ENCODE data around the gene DPM1. TPM values are rescaled to one million over a fixed set of nuclear protein-coding genes. Genes with fewer than 3 reads are reported as not detected.
A peak's percentile ranks its signal among the peaks of the same experiment; 100 is the strongest.

The DPM1 gene
- total RNA-seq, 2 donors from 2014 or later: 43.6 to 75.3 TPM

- H3K27me3 ChIP-seq (replicated peaks; ENCODE audit: insufficient read depth): no peaks in the 10 kb centered on the region
- ATAC-seq (ENCODE audit: insufficient number of reproducible peaks, low FRiP score, low read depth) (no peak), DNase-seq (ENCODE audit: low spot score) (no peak)
- peak overlapping the region; percentile 82 for H3K4me3 ChIP-seq
- peak overlapping the region; percentile 93 for H3K27ac ChIP-seq
- no peak for TF ChIP-seq CTCF (IDR thresholded peaks at IDR 0.05)
- peaks cover 38 to 46% of the 10 kb centered on the region in 2 donors for H3K4me1 ChIP-seq (ENCODE audit: control insufficient read depth in 1 of 2, low read depth in 2 of 2)
- no peaks in the 10 kb centered on the region for H3K9me3 ChIP-seq
- H3K36me3 ChIP-seq: peaks cover 12% of the 10 kb centered on the region
These were observed 1.1 kb downstream of the DPM1 start for GRCh38 chr20:50957276-50957675.

GRCh38 chr20:50953821-50954220, 4.5 kb downstream of the DPM1 start:
- Histone ChIP-seq H3K27ac (no peak overlapping the region), H3K9me3 (no peaks in the 10 kb centered on the region), H3K4me1 (ENCODE audit: control insufficient read depth in 1 of 2, low read depth in 2 of 2) (peaks cover 20 to 26% of the 10 kb centered on the region in 2 donors), H3K36me3 (peaks cover 23% of the 10 kb centered on the region), H3K27me3 (replicated peaks; ENCODE audit: insufficient read depth) (no peaks in the 10 kb centered on the region), H3K4me3 (no peak overlapping the region)
- TF ChIP-seq CTCF (IDR thresholded peaks at IDR 0.05): no peak
- no peak for DNase-seq (ENCODE audit: low spot score)
- ATAC-seq (ENCODE audit: insufficient number of reproducible peaks, low FRiP score, low read depth): no peak

- H3K27ac ChIP-seq: no peak overlapping the region
- no peak overlapping the region for H3K4me3 ChIP-seq
- H3K4me1 ChIP-seq (ENCODE audit: control insufficient read depth in 1 of 2, low read depth in 2 of 2): peaks cover 20 to 26% of the 10 kb centered on the region in 2 donors
- no peak for TF ChIP-seq CTCF (IDR thresholded peaks at IDR 0.05)
- no peaks in the 10 kb centered on the region for H3K9me3 ChIP-seq
- DNase-seq (ENCODE audit: low spot score) (no peak), ATAC-seq (ENCODE audit: insufficient number of reproducible peaks, low FRiP score, low read depth) (no peak)
- H3K27me3 ChIP-seq (replicated peaks; ENCODE audit: insufficient read depth): no peaks in the 10 kb centered on the region
- H3K36me3 ChIP-seq: peaks cover 29% of the 10 kb centered on the region
These were observed 5.1 kb downstream of the DPM1 start for GRCh38 chr20:50953196-50953595.

- DNase-seq (ENCODE audit: low spot score) (no peak), ATAC-seq (ENCODE audit: insufficient number of reproducible peaks, low FRiP score, low read depth) (no peak)
- Histone ChIP-seq H3K4me3 (no peak overlapping the region), H3K4me1 (ENCODE audit: control insufficient read depth in 1 of 2, low read depth in 2 of 2) (no peaks in the 10 kb centered on the region), H3K27ac (no peak overlapping the region), H3K27me3 (replicated peaks; ENCODE audit: insufficient read depth) (no peaks in the 10 kb centered on the region), H3K36me3 (peaks cover 70% of the 10 kb centered on the region), H3K9me3 (no peaks in the 10 kb centered on the region)
- TF ChIP-seq CTCF (IDR thresholded peaks at IDR 0.05): no peak
These were observed 10.1 kb downstream of the DPM1 start for GRCh38 chr20:50948132-50948785.

GRCh38 chr20:50943069-50943468, 15.3 kb downstream of the DPM1 start:
- DNase-seq (ENCODE audit: low spot score) (no peak), ATAC-seq (ENCODE audit: insufficient number of reproducible peaks, low FRiP score, low read depth) (no peak)
- no peak overlapping the region for H3K4me3 ChIP-seq
- no peak overlapping the region for H3K27ac ChIP-seq
- TF ChIP-seq CTCF (IDR thresholded peaks at IDR 0.05): no peak
- H3K9me3 ChIP-seq: no peaks in the 10 kb centered on the region
- H3K36me3 ChIP-seq: peaks cover 86% of the 10 kb centered on the region
- no peaks in the 10 kb centered on the region for H3K27me3 ChIP-seq (replicated peaks; ENCODE audit: insufficient read depth)
- H3K4me1 ChIP-seq (ENCODE audit: control insufficient read depth in 1 of 2, low read depth in 2 of 2): no peaks in the 10 kb centered on the region
